GM13976 (cell line): Measurements from ENCODE around the gene ADAM30.

Experiments
- DNase-seq: peaks from one replicate; pipeline ENCODE4 v3.0.0; 2012; ENCODE audit warnings: low spot score
- in situ Hi-C: fragments of 300-500 bp; cut with MboI; formaldehyde crosslinking; loops from one replicate; pipeline ENCODE4 v1.12.0; 2022; ENCODE audit warnings: low sequenced_read_pairs, mixed read lengths, inconsistent platforms; ENCODE audit not compliant: unreplicated experiment
- TF ChIP-seq, protein P1 (sequence below): IDR thresholded peaks from 2 replicates; pipeline ENCODE4 v1.5.1; 2012; ENCODE audit warnings: borderline replicate concordance, mild to moderate bottlenecking; ENCODE audit not compliant: insufficient read depth; ENCODE audit errors: extremely low read depth, missing control alignments, control extremely low read depth

ADAM30 gene

DNA sequence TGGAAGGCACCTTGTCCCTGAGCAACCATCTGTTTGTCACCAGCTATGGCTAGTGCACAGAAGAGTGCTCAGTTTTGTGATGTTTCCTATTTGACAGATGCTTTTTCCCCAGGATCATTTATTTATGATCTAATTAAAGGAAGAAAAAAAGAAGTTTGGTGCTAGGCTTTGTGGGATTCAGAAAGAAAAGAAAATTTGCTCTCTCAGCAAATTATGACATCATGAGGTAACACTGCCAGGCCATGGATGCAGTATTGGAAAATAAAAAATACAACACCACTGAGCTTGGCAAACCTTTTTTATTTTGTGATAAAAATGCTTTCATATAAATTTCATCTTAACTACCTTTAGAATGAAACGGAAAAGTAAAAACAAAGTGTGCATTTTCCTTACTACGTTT is 15.5 kb upstream of the ADAM30 start:
- TF ChIP-seq, protein P1, sequence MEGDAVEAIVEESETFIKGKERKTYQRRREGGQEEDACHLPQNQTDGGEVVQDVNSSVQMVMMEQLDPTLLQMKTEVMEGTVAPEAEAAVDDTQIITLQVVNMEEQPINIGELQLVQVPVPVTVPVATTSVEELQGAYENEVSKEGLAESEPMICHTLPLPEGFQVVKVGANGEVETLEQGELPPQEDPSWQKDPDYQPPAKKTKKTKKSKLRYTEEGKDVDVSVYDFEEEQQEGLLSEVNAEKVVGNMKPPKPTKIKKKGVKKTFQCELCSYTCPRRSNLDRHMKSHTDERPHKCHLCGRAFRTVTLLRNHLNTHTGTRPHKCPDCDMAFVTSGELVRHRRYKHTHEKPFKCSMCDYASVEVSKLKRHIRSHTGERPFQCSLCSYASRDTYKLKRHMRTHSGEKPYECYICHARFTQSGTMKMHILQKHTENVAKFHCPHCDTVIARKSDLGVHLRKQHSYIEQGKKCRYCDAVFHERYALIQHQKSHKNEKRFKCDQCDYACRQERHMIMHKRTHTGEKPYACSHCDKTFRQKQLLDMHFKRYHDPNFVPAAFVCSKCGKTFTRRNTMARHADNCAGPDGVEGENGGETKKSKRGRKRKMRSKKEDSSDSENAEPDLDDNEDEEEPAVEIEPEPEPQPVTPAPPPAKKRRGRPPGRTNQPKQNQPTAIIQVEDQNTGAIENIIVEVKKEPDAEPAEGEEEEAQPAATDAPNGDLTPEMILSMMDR = no peak
- DNase-seq = no peak
- in situ Hi-C loops = no loop called here

DNA sequence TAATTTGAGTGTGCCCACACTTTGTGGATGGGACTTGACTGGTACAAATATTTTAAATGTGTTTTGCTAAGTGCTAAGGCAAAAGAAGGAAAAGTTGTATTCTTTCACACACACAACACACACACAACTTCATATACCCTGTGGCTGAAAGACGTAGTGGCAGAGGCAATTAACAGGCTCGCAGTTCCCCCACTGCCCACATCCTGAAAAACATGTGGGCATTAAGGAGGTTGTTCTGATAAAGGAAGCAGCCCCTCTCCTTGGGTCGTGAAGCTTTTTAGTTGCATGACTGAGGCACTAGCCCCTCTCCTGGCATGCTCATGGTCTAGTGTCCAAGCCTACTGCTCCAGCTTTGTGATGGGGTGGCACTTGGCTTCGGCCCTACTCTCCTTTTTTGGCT is 14.3 kb upstream of the ADAM30 start:
- TF ChIP-seq, protein P1 = no peak
- no peak for DNase-seq
- in situ Hi-C loops = no loop called here

DNA sequence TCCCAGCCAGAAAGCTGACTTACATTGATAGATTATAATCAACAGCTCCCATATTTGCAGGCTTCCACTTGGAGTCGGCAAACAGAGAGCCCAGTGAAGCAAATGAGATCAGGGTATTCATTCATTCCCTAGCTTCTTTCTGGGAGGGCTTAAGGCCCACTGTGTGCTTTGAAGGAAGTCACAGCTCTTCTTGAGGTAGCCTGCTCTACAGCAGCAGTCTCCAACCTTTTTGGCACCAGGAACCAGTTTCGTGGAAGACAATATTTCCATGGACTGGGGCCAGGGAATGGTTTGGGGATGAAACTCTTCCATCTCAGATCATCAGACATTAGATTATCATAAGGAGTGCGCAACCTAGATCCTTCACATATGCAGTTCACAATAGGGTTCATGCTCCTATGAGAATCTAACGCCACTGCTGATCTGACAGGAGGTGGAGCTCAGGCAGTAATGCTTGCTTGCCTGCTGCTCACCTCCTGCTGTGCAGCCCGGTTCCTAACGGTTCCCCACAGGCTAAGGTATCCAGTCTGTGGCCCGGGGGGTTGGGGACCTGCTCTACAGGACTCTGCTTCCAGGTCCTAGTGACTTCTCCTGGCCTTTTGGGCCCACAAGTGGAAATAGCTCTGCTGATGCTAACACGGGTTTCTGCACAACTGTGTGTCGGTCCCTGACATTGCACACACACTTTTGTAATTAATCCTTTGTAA is 13.7 kb upstream of the ADAM30 start:
- TF ChIP-seq, protein P1 = no peak
- DNase-seq = no peak
- in situ Hi-C loops = no loop called here

DNA sequence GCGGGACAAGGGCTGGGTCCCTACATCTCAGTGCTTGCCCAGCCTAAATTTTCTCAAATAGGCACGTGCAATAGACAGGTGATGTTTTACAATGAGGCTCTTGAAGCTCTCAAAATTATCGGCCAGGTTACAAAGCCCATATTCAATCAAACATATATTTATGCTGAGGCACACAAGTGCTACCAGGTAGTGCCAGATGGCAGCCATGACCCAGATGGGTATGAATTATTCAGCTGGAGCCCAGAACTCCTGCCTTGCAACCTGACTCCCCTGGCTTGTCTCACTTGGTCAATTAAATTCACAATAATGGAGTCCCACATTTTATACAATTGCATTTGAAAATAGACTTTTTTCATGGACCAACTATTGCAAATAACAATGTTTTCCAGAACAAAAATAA is 12.3 kb upstream of the ADAM30 start:
- no peak for DNase-seq
- TF ChIP-seq, protein P1 = no peak
- in situ Hi-C loops = no loop called here

DNA sequence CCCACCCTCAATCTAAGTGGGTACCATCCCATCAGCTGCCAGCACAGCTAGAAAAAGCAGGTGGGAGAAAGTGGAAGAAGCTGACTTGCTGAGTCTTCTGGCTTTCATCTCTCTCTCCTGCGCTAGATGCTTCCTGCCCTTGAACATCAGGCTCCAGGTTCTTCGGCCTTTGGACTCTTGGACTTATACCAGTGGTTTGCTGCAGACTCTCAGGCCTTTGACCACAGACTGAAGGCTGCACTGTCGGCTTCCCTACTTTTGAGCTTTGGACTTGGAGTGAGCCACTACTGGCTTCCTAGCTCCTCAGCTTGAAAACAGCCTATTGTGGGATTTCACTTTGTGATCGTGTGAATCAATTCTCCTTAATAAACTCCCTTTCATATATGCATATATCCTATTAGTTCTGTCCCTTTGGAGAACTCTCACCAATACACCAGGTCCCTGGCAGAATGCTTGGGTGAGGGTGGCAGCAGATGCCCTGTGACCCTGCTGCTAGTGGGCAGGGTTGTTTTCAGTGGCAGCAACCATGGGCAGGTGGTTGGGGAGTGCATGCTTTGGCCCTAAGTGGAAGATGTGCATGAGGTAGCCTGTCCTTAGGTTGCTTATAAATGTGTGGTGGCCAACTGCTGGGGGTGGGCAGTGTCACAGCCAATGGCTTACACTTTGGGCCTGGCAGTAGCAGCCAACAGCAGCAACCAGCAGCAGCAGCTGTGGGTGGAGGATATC is 10.8 kb upstream of the ADAM30 start:
- no peak for DNase-seq
- TF ChIP-seq, protein P1 = no peak
- in situ Hi-C loops = no loop called here

DNA sequence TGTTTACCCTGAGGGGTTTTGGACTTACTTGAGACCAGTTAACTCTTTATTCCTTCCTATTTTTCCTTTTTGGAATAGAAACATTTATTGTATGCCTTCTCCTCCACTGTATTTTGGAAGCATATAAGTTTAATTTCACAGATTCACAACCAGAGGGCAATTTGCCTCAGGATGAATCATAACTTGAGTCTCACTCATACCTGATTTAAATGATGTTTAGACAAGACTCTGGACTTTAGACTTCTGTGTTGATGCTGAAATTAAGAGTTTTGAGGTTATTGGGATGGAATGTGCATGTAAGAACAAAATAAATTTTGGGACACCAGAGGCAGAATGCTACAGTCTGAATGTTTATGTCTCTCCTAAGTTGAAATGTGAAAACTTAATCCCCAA is 7.1 kb upstream of the ADAM30 start:
- no peak for DNase-seq
- in situ Hi-C loops = no loop called here
- TF ChIP-seq, protein P1 = no peak
